HG02610 (cell line): ENCODE data around the gene RNF25.

Experiments used
- ATAC-seq: cut with Tn5 transposase; IDR thresholded peaks from one replicate; pipeline ENCODE4 v1.9.1; 2021; ENCODE audit warnings: mild to moderate bottlenecking, moderate library complexity; ENCODE audit not compliant: unreplicated experiment

Gene RNF25

DNA sequence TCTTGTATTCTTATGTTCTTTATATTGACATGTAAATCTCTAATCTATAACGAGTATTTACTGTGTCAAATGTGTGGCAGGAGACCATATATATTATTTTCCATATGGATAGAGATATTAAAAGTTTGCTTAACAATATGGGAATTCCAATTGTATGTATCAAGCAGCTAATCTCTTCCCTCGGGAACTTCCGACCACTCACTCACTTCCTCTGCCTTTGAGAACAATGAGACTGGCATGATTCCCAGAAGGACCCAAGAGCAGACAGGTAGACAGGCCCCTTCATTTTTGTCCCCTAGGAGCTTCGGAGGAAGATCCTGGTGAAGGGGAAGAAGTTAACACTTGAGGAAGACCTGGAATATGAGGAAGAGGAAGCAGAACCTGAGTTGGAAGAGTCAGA is 40.0 kb downstream of the RNF25 start:
- no peak for ATAC-seq

DNA sequence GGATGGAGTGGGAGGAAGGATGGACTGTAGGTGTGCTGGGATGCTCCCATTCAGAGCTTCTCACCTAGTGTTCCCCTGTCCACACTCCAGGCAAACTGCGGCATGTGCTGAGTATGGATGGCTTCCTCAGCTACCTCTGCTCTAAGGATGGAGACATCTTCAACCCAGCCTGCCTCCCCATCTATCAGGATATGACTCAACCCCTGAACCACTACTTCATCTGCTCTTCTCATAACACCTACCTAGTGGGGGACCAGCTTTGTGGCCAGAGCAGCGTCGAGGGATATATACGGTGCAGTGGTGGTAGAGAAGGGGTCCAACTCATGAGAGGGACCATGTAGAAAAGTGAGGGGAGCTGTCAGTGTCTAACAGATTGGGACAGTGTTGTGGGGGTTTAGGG is 43.9 kb downstream of the RNF25 start:
- ATAC-seq, result no peak

DNA sequence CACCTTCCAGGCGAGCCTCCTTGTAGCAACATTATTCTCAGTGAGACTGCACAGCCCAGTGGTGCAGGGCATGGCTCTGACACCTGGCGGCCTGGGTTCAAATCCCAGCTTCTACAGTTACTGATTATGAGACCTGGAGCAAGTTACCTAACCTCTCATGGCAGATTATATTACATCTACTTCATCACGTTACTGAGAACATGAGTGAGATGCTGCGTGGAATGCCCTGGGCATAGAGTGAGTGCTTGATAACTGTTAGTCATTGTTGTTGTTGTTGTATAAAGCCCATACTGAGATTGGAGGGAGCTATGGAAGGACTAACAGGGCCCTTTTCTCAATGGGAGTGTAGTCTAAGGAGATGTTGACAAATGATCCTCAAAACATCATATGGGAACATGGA is 45.4 kb downstream of the RNF25 start:
- ATAC-seq, result no peak

DNA sequence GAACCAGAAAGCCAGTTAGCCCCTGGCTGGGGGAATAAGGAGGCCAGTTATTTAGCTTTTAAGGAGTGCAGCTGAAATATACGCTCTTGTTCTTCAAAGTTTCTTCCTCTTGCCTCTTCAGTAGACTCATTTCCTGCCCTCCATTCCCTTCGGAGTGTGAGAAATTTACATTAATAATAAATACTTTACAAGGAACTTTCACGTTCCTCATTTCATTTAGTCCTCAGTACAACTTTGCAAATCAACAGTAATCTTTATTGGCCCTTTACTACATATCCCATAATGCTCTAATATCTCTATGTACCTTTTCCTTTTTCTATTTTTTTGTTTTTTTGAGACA is 48.5 kb downstream of the RNF25 start:
- ATAC-seq, result no peak

DNA sequence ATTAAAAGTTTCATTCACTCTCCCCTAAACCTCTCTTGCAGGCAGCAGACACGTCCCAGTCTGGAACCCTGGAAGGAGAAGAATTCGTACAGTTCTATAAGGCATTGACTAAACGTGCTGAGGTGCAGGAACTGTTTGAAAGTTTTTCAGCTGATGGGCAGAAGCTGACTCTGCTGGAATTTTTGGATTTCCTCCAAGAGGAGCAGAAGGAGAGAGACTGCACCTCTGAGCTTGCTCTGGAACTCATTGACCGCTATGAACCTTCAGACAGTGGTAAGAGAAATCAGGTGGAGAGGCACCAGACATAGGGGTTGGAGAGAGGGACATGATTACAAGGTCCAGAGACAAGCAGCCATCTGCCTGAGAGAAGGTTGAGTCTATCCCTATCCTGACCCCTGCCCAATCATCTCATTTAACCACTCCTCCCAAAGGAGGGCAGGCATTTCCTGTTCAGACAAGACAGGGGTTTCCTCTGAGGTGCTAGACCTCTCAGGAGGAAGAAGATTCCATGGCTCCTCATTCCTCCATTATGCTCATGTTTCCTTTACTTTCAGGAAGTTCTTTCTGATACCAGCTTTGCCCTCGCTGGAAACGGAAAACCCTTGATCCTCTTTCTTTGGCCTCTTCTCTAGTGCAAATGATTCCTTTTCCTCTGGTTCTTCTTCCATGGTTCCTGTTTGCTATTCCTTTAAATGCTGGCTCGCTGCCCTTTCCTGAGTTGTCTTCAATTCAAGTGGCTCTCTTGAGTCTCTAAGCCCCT is 49.0 kb downstream of the RNF25 start:
- ATAC-seq, result no peak

DNA sequence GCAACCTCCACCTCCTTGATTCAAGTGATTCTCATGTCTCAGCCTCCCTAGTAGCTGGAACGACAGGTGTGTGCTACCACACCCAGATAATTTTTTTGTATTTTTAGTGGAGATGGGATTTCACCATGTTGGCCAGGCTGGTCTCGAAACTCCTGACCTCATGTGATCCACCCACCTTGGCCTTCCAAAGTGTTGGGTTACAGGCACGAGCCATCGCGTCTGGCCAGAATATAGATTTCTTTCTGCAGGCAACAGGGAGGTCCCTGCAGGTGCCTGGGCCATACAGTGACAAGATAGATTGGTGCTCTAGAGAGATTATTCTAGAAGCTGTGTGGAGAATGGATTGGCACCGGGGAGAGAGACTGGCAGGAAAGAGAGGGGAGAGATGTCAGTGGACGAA is 50.8 kb downstream of the RNF25 start:
- ATAC-seq, result no peak

DNA sequence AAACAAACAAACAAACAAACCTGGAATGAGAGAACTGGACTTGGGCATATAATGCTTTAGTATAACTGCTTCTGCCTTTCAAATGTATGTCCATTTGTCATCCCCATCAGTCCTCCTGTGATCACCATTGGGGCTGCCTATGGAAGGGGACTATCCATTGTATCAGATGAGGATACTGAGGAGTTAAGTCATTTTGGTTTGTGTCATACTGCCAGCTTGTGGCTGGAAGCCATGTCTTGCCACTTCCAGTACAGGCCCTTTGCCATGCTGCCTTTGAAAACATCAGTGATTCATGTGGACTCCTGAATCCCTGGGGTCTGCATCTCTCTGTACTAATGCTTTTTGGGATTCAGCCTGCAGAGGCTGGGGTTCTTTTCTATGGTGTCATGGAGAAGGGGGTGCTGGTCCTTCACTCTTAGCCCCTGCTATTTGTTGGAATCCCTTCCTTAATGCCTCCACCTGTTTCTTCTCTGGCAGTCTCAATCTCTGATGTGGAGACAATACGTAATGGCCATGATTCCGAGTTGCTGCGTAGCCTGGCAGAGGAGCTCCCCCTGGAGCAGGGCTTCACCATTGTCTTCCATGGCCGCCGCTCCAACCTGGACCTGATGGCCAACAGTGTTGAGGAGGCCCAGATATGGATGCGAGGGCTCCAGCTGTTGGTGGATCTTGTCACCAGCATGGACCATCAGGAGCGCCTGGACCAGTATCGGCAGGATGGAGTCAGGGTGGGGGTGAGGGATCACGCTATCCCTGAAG is 53.5 kb downstream of the RNF25 start:
- no peak for ATAC-seq

DNA sequence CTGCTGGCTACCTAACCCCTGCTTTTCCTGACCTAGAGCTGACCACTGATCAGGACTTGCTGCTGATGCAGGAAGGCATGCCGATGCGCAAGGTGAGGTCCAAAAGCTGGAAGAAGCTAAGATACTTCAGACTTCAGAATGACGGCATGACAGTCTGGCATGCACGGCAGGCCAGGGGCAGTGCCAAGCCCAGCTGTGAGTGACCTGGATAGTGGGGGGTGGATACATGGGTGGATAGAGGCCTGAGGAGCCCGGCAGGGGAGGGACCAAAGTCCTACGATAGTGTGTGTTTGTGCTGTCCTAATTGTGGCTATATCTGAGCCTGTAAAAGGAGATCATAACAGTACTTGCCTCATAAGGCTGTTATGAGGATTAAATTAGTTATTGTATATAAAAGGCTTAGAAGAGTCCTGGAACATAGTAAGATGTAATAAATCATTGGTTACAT is 55.9 kb downstream of the RNF25 start:
- no peak for ATAC-seq
